Right lobe of liver (tissue), 4 donors: ENCODE measurements around the gene GP1BB.

ENCODE experiments used
- POLR2A ChIP-seq: fragments of 450-650 bp; IDR thresholded peaks from one replicate; pipeline ENCODE4 v1.6.1; 2017; ENCODE audit warnings: antibody characterized with exemption, mild to moderate bottlenecking
- TF ChIP-seq, protein P1 (sequence below), 4 donors: fragments of 200-600 bp in 3 of 4; fragments of 450-650 bp in 1 of 4; IDR thresholded peaks; one replicate each; pipeline versions ENCODE4 v1.5.1 to v1.8.0; 2016 to 2022; ENCODE audit warnings: antibody characterized with exemption in 4 of 4, mild to moderate bottlenecking in 2 of 4
- donor health status: DM: no; HTN: no; CAD: no.
- donor health status: DM: no; HTN: no; CAD: no.
- donor health status: DM: no; HTN: yes; CAD: no.

DNA sequence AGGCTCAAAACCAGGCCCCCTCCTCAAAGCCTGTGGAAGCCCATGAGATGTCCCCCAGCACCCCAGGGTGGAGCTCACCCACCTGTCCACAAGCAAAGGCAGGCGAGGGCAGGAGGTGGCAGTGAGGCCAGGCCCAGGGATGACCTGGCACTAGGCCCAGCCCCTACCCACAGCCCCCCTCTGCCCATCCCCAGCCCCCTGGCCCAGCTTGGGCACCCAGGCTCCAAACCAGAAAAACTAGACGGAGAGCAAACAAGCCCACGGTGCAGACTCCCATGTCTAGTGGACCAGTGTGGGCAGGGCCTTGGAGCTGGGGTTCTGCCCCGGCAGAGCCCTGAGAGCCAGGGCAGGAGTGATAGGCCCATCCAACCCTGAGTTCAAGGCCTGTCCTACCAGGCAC, 20.3 kb downstream of the GP1BB start:
- TF ChIP-seq, protein P1, sequence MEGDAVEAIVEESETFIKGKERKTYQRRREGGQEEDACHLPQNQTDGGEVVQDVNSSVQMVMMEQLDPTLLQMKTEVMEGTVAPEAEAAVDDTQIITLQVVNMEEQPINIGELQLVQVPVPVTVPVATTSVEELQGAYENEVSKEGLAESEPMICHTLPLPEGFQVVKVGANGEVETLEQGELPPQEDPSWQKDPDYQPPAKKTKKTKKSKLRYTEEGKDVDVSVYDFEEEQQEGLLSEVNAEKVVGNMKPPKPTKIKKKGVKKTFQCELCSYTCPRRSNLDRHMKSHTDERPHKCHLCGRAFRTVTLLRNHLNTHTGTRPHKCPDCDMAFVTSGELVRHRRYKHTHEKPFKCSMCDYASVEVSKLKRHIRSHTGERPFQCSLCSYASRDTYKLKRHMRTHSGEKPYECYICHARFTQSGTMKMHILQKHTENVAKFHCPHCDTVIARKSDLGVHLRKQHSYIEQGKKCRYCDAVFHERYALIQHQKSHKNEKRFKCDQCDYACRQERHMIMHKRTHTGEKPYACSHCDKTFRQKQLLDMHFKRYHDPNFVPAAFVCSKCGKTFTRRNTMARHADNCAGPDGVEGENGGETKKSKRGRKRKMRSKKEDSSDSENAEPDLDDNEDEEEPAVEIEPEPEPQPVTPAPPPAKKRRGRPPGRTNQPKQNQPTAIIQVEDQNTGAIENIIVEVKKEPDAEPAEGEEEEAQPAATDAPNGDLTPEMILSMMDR (IDR thresholded peaks at IDR 0.05): no peak
- no peak for TF ChIP-seq POLR2A
